GM23248 (cell line): Measurements from ENCODE around the gene ARL1.

Source experiments
- EZH2 ChIP-seq: fragments of 200-600 bp; sonication (generic); IDR thresholded peaks from 2 replicates; pipeline ENCODE4 v1.6.1; 2018; ENCODE audit warnings: antibody characterized with exemption, mild to moderate bottlenecking; ENCODE audit not compliant: insufficient read depth, poor library complexity, severe bottlenecking
- EZH2phosphoT487 ChIP-seq: fragments of 200-600 bp; sonication (generic); IDR thresholded peaks from 2 replicates; pipeline ENCODE4 v1.6.1; 2018; ENCODE audit warnings: antibody characterized with exemption, moderate library complexity, mild to moderate bottlenecking, low read depth; ENCODE audit not compliant: insufficient read depth

GRCh38 chr12:101407436-101408345 is at the start of gene ARL1:
- TF ChIP-seq EZH2phosphoT487 (no peak), EZH2 (no peak)
